Liver (tissue), 3 donors: ENCODE measurements around the gene SLC25A14.

Experiments
- ATF3 ChIP-seq: IDR thresholded peaks from 2 replicates; pipeline ENCODE4 v1.6.1; 2016; ENCODE audit warnings: antibody characterized with exemption
- CTCF ChIP-seq: fragments of 150-350 bp; IDR thresholded peaks from 2 replicates; pipeline ENCODE4 v1.5.1; 2017; ENCODE audit warnings: improper control_type of control experiment, low read depth, low read length; ENCODE audit not compliant: missing input control
- GABPA ChIP-seq, 2 donors: IDR thresholded peaks in 1 of 2; conservative IDR thresholded peaks in 1 of 2; 2 replicates each; pipeline ENCODE4 v1.6.1; 2016; ENCODE audit warnings: antibody characterized with exemption in 2 of 2, mild to moderate bottlenecking in 1 of 2, moderate library complexity in 1 of 2
- TAF1 ChIP-seq: conservative IDR thresholded peaks from 2 replicates; pipeline ENCODE4 v1.6.1; 2016; ENCODE audit warnings: antibody characterized with exemption, mild to moderate bottlenecking
- donor health status: healthy.
- donor health status: healthy.

GRCh38 chrX:130295519-130296296 is 44.0 kb upstream of the SLC25A14 start:
- TF ChIP-seq CTCF = no peak
- TF ChIP-seq TAF1 = no peak
- TF ChIP-seq ATF3 = no peak
- no peak for TF ChIP-seq GABPA (IDR thresholded peaks at IDR 0.05 in 1 of 2, conservative IDR thresholded peaks at IDR 0.05 in 1 of 2)
